Activated CD4-positive, alpha-beta T cell treated with anti-CD3 and anti-CD28 coated beads for 36 hours (primary cell): ENCODE data around the gene KDM7A. TPM values are rescaled to one million over a fixed set of nuclear protein-coding genes. Genes with fewer than 3 reads are reported as not detected.
"Not testable (repeated sequence)": the region's sequence is repeated elsewhere in the genome, so short reads cannot be mapped to it uniquely, and the experiment has no call there.

Experiments
- ATAC-seq: fragments of 200-7000 bp; cut with Tn5 transposase; one replicate; pipeline ENCODE4 v1.10.0; 2021; ENCODE audit warnings: mild to moderate bottlenecking, moderate library complexity
- CTCF ChIA-PET: fragments of 350-600 bp; sonication (Branson Sonifier 250); formaldehyde crosslinking; loops from one replicate; lab custom pipeline; 2021; ENCODE audit warnings: antibody characterized with exemption; lab: Charles Lee
- POLR2A ChIA-PET: fragments of 350-600 bp; sonication (Branson Sonifier 250); formaldehyde crosslinking; loops from one replicate; lab custom pipeline; 2021; ENCODE audit warnings: antibody characterized with exemption, inconsistent platforms; lab: Charles Lee
- DNase-seq: peaks from one replicate; pipeline ENCODE4 v3.0.0-alpha.2; 2020
- H3K27ac Mint-ChIP-seq: one replicate; pipeline ENCODE4 v1.8.0; 2021; ENCODE audit warnings: mixed read lengths
- H3K27me3 Mint-ChIP-seq: one replicate; pipeline ENCODE4 v1.8.0; 2021; ENCODE audit warnings: mixed read lengths
- H3K36me3 Mint-ChIP-seq: one replicate; pipeline ENCODE4 v1.8.0; 2021; ENCODE audit warnings: low read depth, mixed read lengths
- H3K4me1 Mint-ChIP-seq: one replicate; pipeline ENCODE4 v1.8.0; 2021; ENCODE audit warnings: mixed read lengths
- H3K4me3 Mint-ChIP-seq: one replicate; pipeline ENCODE4 v1.8.0; 2021; ENCODE audit warnings: mild to moderate bottlenecking, moderate library complexity, mixed read lengths
- H3K9me3 Mint-ChIP-seq: one replicate; pipeline ENCODE4 v1.8.0; 2021; ENCODE audit warnings: low read depth, mixed read lengths
- intact Hi-C, 2 experiments: fragments of 100-400 bp; cut with DNase I in 1 of 2; cut with micrococcal nuclease in 1 of 2; formaldehyde crosslinking; loops; one replicate each; pipeline versions ENCODE4 v1.14.2 to v1.15.1; 2022 to 2024; cut with DNase I, micrococcal nuclease
- total RNA-seq, 2 experiments: library from RNA; stranded (reverse); gene quantifications; one replicate each; pipeline ENCODE4 v1.2.3, GENCODE V29; 2021

Gene KDM7A
- total RNA-seq, 2 experiments from 2014 or later: 17.9 to 28.7 TPM

GRCh38 chr7:140136073-140136472 is 40.7 kb downstream of the KDM7A start:
- H3K9me3 Mint-ChIP-seq: no peaks in the 10 kb centered on the region
- H3K27ac Mint-ChIP-seq: no peak overlapping the region
- no peaks in the 10 kb centered on the region for H3K27me3 Mint-ChIP-seq
- H3K4me1 Mint-ChIP-seq: peaks cover 28% of the 10 kb centered on the region
- ChIA-PET CTCF (interaction anchor here (1.2 kb wide), 1 partner anchor 12 kb away, joined by 6 read pairs; no protein-coding TSS in a partner anchor), POLR2A (interaction anchor here (0.6 kb wide), 1 partner anchor 281 kb away, joined by 11 read pairs; no protein-coding TSS in a partner anchor)
- intact Hi-C loops: no loop called here
- H3K36me3 Mint-ChIP-seq: peaks cover 14% of the 10 kb centered on the region
- DNase-seq (no peak), ATAC-seq (no peak)
- H3K4me3 Mint-ChIP-seq: no peak overlapping the region

- H3K9me3 Mint-ChIP-seq: no peaks in the 10 kb centered on the region
- peaks cover 25% of the 10 kb centered on the region for H3K36me3 Mint-ChIP-seq
- H3K27ac Mint-ChIP-seq: no peak overlapping the region
- intact Hi-C loops: no loop called here
- H3K4me3 Mint-ChIP-seq: no peak overlapping the region
- H3K27me3 Mint-ChIP-seq: no peaks in the 10 kb centered on the region
- H3K4me1 Mint-ChIP-seq: peaks cover 19% of the 10 kb centered on the region
- POLR2A ChIA-PET: no interaction called here
- DNase-seq (no peak), ATAC-seq (peak; percentile 33)
- CTCF ChIA-PET: interaction anchor here (0.6 kb wide), 1 partner anchor 708 kb away, joined by 3 read pairs; no protein-coding TSS in a partner anchor
Observed at GRCh38 chr7:140134039-140134438, 42.7 kb downstream of the KDM7A start.

GRCh38 chr7:140127360-140128127 is 49.2 kb downstream of the KDM7A start:
- ATAC-seq (no peak), DNase-seq (no peak)
- no peak overlapping the region for H3K4me3 Mint-ChIP-seq
- no peaks in the 10 kb centered on the region for H3K9me3 Mint-ChIP-seq
- H3K4me1 Mint-ChIP-seq: peaks cover 31% of the 10 kb centered on the region
- no peak overlapping the region for H3K27ac Mint-ChIP-seq
- intact Hi-C loops: no loop called here
- ChIA-PET POLR2A (interaction anchor here (0.6 kb wide), 1 partner anchor 22 kb away, joined by 3 read pairs; no protein-coding TSS in a partner anchor), CTCF (interaction anchor here (1.0 to 1.2 kb wide), 2 partner anchors 10 to 12 kb away, joined by 3 to 4 read pairs; no protein-coding TSS in a partner anchor)
- H3K27me3 Mint-ChIP-seq: no peaks in the 10 kb centered on the region
- H3K36me3 Mint-ChIP-seq: peaks cover 46% of the 10 kb centered on the region

GRCh38 chr7:140126435-140127034 is 50.2 kb downstream of the KDM7A start:
- ChIA-PET POLR2A (no interaction called here), CTCF (interaction anchor here (0.6 kb wide), 1 partner anchor 16 kb away, joined by 3 read pairs; no protein-coding TSS in a partner anchor)
- Mint-ChIP-seq H3K27me3 (no peaks in the 10 kb centered on the region), H3K27ac (no peak overlapping the region), H3K9me3 (no peaks in the 10 kb centered on the region), H3K4me3 (no peak overlapping the region), H3K36me3 (peaks cover 39% of the 10 kb centered on the region), H3K4me1 (peaks cover 33% of the 10 kb centered on the region)
- ATAC-seq (no peak), DNase-seq (no peak)
- intact Hi-C loops: no loop called here

GRCh38 chr7:140122965-140123364 is 53.8 kb downstream of the KDM7A start:
- Mint-ChIP-seq H3K27me3 (no peaks in the 10 kb centered on the region), H3K27ac (no peak overlapping the region), H3K4me1 (peaks cover 21% of the 10 kb centered on the region), H3K4me3 (no peak overlapping the region), H3K9me3 (no peaks in the 10 kb centered on the region), H3K36me3 (peaks cover 29% of the 10 kb centered on the region)
- peak; percentile 69 for ATAC-seq
- ChIA-PET POLR2A (no interaction called here), CTCF (no interaction called here)
- intact Hi-C loops: no loop called here
- no peak for DNase-seq

GRCh38 chr7:140121326-140121725 is 55.5 kb downstream of the KDM7A start:
- ChIA-PET CTCF (interaction anchor here (0.7 kb wide), 1 partner anchor 144 kb away, joined by 4 read pairs; no protein-coding TSS in a partner anchor), POLR2A (no interaction called here)
- Mint-ChIP-seq H3K9me3 (no peaks in the 10 kb centered on the region), H3K27me3 (no peaks in the 10 kb centered on the region), H3K27ac (no peak overlapping the region), H3K4me3 (no peak overlapping the region), H3K36me3 (peaks cover 23% of the 10 kb centered on the region), H3K4me1 (peaks cover 13% of the 10 kb centered on the region)
- intact Hi-C loops: no loop called here
- DNase-seq (no peak), ATAC-seq (no peak)

- DNase-seq, CTCF ChIA-PET, POLR2A ChIA-PET, intact Hi-C loops, H3K27me3 Mint-ChIP-seq, H3K27ac Mint-ChIP-seq, H3K9me3 Mint-ChIP-seq, ATAC-seq, H3K4me1 Mint-ChIP-seq, H3K4me3 Mint-ChIP-seq: not testable (repeated sequence)
- H3K36me3 Mint-ChIP-seq: peaks cover 45% of the 10 kb centered on the region
Observed at GRCh38 chr7:140114817-140115216, 62.0 kb downstream of the KDM7A start.

GRCh38 chr7:140108777-140109176 is 68.0 kb downstream of the KDM7A start:
- POLR2A ChIA-PET, DNase-seq, H3K27ac Mint-ChIP-seq, intact Hi-C loops, H3K4me3 Mint-ChIP-seq, H3K27me3 Mint-ChIP-seq, ATAC-seq, H3K4me1 Mint-ChIP-seq, H3K9me3 Mint-ChIP-seq: not testable (repeated sequence)
- peaks cover 60% of the 10 kb centered on the region for H3K36me3 Mint-ChIP-seq
- CTCF ChIA-PET: interaction anchor here (0.6 kb wide), 1 partner anchor 90 kb away, joined by 3 read pairs; no protein-coding TSS in a partner anchor

GRCh38 chr7:140096459-140096858 is 80.3 kb downstream of the KDM7A start:
- Mint-ChIP-seq H3K36me3 (peaks cover 60% of the 10 kb centered on the region), H3K4me1 (no peaks in the 10 kb centered on the region), H3K27ac (no peak overlapping the region), H3K27me3 (no peaks in the 10 kb centered on the region), H3K9me3 (no peaks in the 10 kb centered on the region), H3K4me3 (no peak overlapping the region)
- DNase-seq (no peak), ATAC-seq (no peak)
- intact Hi-C loops: no loop called here
- POLR2A ChIA-PET: no interaction called here
- CTCF ChIA-PET: interaction anchor here (1.6 kb wide), 1 partner anchor 16 kb away, joined by 4 read pairs; no protein-coding TSS in a partner anchor

GRCh38 chr7:140093375-140093774 is 83.4 kb downstream of the KDM7A start:
- Mint-ChIP-seq H3K27ac (no peak overlapping the region), H3K4me1 (peaks cover 3% of the 10 kb centered on the region), H3K4me3 (no peak overlapping the region), H3K27me3 (no peaks in the 10 kb centered on the region), H3K9me3 (no peaks in the 10 kb centered on the region), H3K36me3 (peaks cover 48% of the 10 kb centered on the region)
- intact Hi-C loops: no loop called here
- ChIA-PET POLR2A (no interaction called here), CTCF (no interaction called here)
- ATAC-seq (no peak), DNase-seq (no peak)

GRCh38 chr7:140085447-140085846 is 91.3 kb downstream of the KDM7A start:
- Mint-ChIP-seq H3K4me3 (no peak overlapping the region), H3K9me3 (no peaks in the 10 kb centered on the region), H3K27ac (peak overlapping the region; percentile 55), H3K27me3 (no peaks in the 10 kb centered on the region), H3K4me1 (peaks cover 34% of the 10 kb centered on the region), H3K36me3 (no peaks in the 10 kb centered on the region)
- DNase-seq (no peak), ATAC-seq (peak; percentile 42)
- POLR2A ChIA-PET: no interaction called here
- CTCF ChIA-PET: no interaction called here
- intact Hi-C loops: no loop called here
